H1 (cell line): Measurements from ENCODE around the gene GPC6. TPM values are rescaled to one million over a fixed set of nuclear protein-coding genes. Genes with fewer than 3 reads are reported as not detected.

Experiments
- CTCF ChIA-PET: fragments of 300-600 bp; sonication (Branson Sonifier 250); formaldehyde crosslinking; loops from one replicate; lab custom pipeline; 2021; ENCODE audit not compliant: partially characterized antibody; lab: Charles Lee
- POLR2A ChIA-PET: fragments of 300-600 bp; sonication (Branson Sonifier 250); formaldehyde crosslinking; loops from one replicate; lab custom pipeline; 2021; ENCODE audit warnings: inconsistent platforms; ENCODE audit not compliant: partially characterized antibody; lab: Charles Lee
- DNase-seq, 2 experiments: peaks; one replicate each; pipeline versions ENCODE4 v3.0.0 to v3.0.0-alpha.2; 2010 to 2022; ENCODE audit warnings: low spot score in 2 of 2, low read depth in 1 of 2, mixed read lengths in 1 of 2
- FAIRE-seq: peaks from 2 replicates; lab custom pipeline; 2011; peaks lifted over from hg19 to GRCh38; lab: Jason Lieb, UNC
- H2AFZ ChIP-seq: 2 replicates; pipeline ENCODE4 v1.8.1; 2012; ENCODE audit warnings: low read length, inconsistent platforms
- H2AK5ac ChIP-seq: 2 replicates; pipeline ENCODE4 v1.6.1; 2013; ENCODE audit warnings: low read depth, low read length
- H2BK120ac ChIP-seq: replicated peaks from 2 replicates; pipeline ENCODE3; 2013; ENCODE audit warnings: low read depth, low read length, inconsistent platforms
- H2BK12ac ChIP-seq: 2 replicates; pipeline ENCODE4 v1.6.1; 2013; ENCODE audit warnings: low read depth, low read length
- H2BK15ac ChIP-seq: 2 replicates; pipeline ENCODE4 v1.6.1; 2013; ENCODE audit warnings: low read length
- H2BK20ac ChIP-seq: 2 replicates; pipeline ENCODE4 v1.6.1; 2013; ENCODE audit warnings: low read length
- H2BK5ac ChIP-seq: 2 replicates; pipeline ENCODE4 v1.6.1; 2013; ENCODE audit warnings: low read depth, low read length
- H3K14ac ChIP-seq: 2 replicates; pipeline ENCODE4 v1.6.1; 2013; ENCODE audit warnings: inconsistent platforms; ENCODE audit not compliant: insufficient read length
- H3K18ac ChIP-seq: 2 replicates; pipeline ENCODE4 v1.6.1; 2013; ENCODE audit warnings: low read length; ENCODE audit errors: extremely low read depth
- H3K23ac ChIP-seq: 2 replicates; pipeline ENCODE4 v1.6.1; 2013; ENCODE audit warnings: inconsistent platforms; ENCODE audit not compliant: insufficient read length
- H3K23me2 ChIP-seq: 2 replicates; pipeline ENCODE4 v1.6.1; 2013; ENCODE audit warnings: low read depth, low read length
- H3K27ac ChIP-seq: 2 replicates; pipeline ENCODE4 v1.6.1; 2011; ENCODE audit warnings: low read depth, low read length, inconsistent platforms
- H3K27me3 ChIP-seq, 4 experiments: replicated peaks in 1 of 4; 1 replicate in 1 of 4; 2 replicates in 3 of 4; pipeline versions ENCODE4 v1.6.1 to v1.8.1; 2011 to 2013; ENCODE audit warnings: low read length in 3 of 4, mild to moderate bottlenecking in 3 of 4, inconsistent platforms in 2 of 4, mixed read lengths in 2 of 4, moderate library complexity in 1 of 4; ENCODE audit not compliant: control insufficient read depth in 3 of 4, insufficient read depth in 3 of 4; ENCODE audit errors: extremely low read depth in 1 of 4
- H3K36me3 ChIP-seq, 4 experiments: 2 replicates each; pipeline versions ENCODE4 v1.6.1 to v1.8.1; 2011 to 2013; ENCODE audit warnings: mild to moderate bottlenecking in 4 of 4, low read length in 3 of 4, moderate library complexity in 2 of 4, control low read depth in 1 of 4, inconsistent platforms in 1 of 4; ENCODE audit not compliant: insufficient read depth in 4 of 4, control insufficient read depth in 2 of 4
- H3K4ac ChIP-seq: replicated peaks from 2 replicates; pipeline ENCODE3; 2013; ENCODE audit warnings: low read length, low read depth, mixed read lengths, inconsistent platforms; ENCODE audit not compliant: insufficient read length
- H3K4me1 ChIP-seq, 4 experiments: replicated peaks in 1 of 4; 1 replicate in 1 of 4; 2 replicates in 3 of 4; pipeline versions ENCODE4 v1.6.1 to v1.8.1; 2011 to 2013; ENCODE audit warnings: low read length in 3 of 4, inconsistent platforms in 2 of 4, mixed read lengths in 1 of 4; ENCODE audit not compliant: insufficient read depth in 4 of 4, control insufficient read depth in 3 of 4
- H3K4me2 ChIP-seq, 2 experiments: 2 replicates each; pipeline versions ENCODE4 v1.6.1 to v1.8.1; 2011 to 2013; ENCODE audit warnings: low read depth in 2 of 2, low read length in 2 of 2, control low read depth in 1 of 2, inconsistent platforms in 1 of 2, mild to moderate bottlenecking in 1 of 2; ENCODE audit not compliant: insufficient read depth in 1 of 2
- H3K4me3 ChIP-seq, 4 experiments: fragments of 200-600, 300-600 bp in 1 of 4; sonication (generic), shearing (Covaris generic), sonication (Bioruptor Twin) in 1 of 4; 2 replicates each; pipeline versions ENCODE4 v1.5.1 to v1.8.1; 2011 to 2016; ENCODE audit warnings: low read length in 4 of 4, low read depth in 3 of 4, control low read depth in 2 of 4, inconsistent platforms in 2 of 4, mild to moderate bottlenecking in 2 of 4, mixed read lengths in 1 of 4, moderate library complexity in 1 of 4; ENCODE audit not compliant: insufficient read depth in 2 of 4; ENCODE audit errors: extremely low read depth in 1 of 4
- H3K56ac ChIP-seq: replicated peaks from 2 replicates; pipeline ENCODE3; 2013; ENCODE audit warnings: low read depth, mild to moderate bottlenecking, mixed read lengths, low read length, inconsistent platforms; ENCODE audit not compliant: insufficient read length
- H3K79me1 ChIP-seq: 2 replicates; pipeline ENCODE4 v1.6.1; 2013; ENCODE audit warnings: low read depth, low read length, control low read depth
- H3K79me2 ChIP-seq, 2 experiments: 2 replicates each; pipeline versions ENCODE4 v1.6.1 to v1.8.1; 2012 to 2013; ENCODE audit warnings: low read length in 2 of 2, mild to moderate bottlenecking in 2 of 2, inconsistent platforms in 1 of 2; ENCODE audit not compliant: insufficient read depth in 2 of 2, control insufficient read depth in 1 of 2
- H3K9ac ChIP-seq, 4 experiments: replicated peaks in 1 of 4; 1 replicate in 1 of 4; 2 replicates in 3 of 4; pipeline versions ENCODE4 v1.6.1 to v1.8.1; 2011 to 2013; ENCODE audit warnings: low read depth in 3 of 4, low read length in 3 of 4, control low read depth in 2 of 4, mild to moderate bottlenecking in 2 of 4, moderate library complexity in 2 of 4, inconsistent platforms in 1 of 4; ENCODE audit errors: extremely low read depth in 1 of 4
- H3K9me3 ChIP-seq, 2 experiments: 2 replicates each; pipeline versions ENCODE4 v1.6.1 to v1.8.1; 2012 to 2013; ENCODE audit warnings: mild to moderate bottlenecking in 2 of 2, moderate library complexity in 2 of 2, control low read depth in 1 of 2, inconsistent platforms in 1 of 2, low read depth in 1 of 2, low read length in 1 of 2, mixed read lengths in 1 of 2; ENCODE audit not compliant: insufficient read depth in 2 of 2
- H4K20me1 ChIP-seq, 2 experiments: replicated peaks in 1 of 2; 2 replicates each; pipeline versions ENCODE3 to v1.8.1; 2011 to 2013; ENCODE audit warnings: inconsistent platforms in 2 of 2, low read length in 2 of 2, mild to moderate bottlenecking in 1 of 2; ENCODE audit not compliant: insufficient read depth in 2 of 2, control insufficient read depth in 1 of 2
- H4K5ac ChIP-seq: 2 replicates; pipeline ENCODE4 v1.6.1; 2013; ENCODE audit warnings: low read length, low read depth, mixed read lengths, inconsistent platforms; ENCODE audit not compliant: insufficient read length
- H4K8ac ChIP-seq: 2 replicates; pipeline ENCODE4 v1.8.0; 2013; ENCODE audit warnings: mild to moderate bottlenecking, moderate library complexity, low read length, inconsistent platforms; ENCODE audit not compliant: insufficient read depth; ENCODE audit errors: extremely low read depth
- H4K91ac ChIP-seq: replicated peaks from 2 replicates; pipeline ENCODE3; 2013; ENCODE audit warnings: low read length, mixed read lengths, inconsistent platforms; ENCODE audit not compliant: insufficient read length
- BACH1 ChIP-seq: IDR thresholded peaks from 2 replicates; pipeline ENCODE4 v1.6.1; 2012; ENCODE audit warnings: low read length, improper control_type of control experiment
- CBX5 ChIP-seq: fragments of 300-800, 300-1000 bp; sonication (generic); IDR thresholded peaks from 2 replicates; pipeline ENCODE4 v1.7.1; 2016; ENCODE audit warnings: antibody characterized with exemption, low read length, low read depth
- CBX8 ChIP-seq: fragments of 300-800, 300-1000 bp; sonication (generic); IDR thresholded peaks from 2 replicates; pipeline ENCODE4 v1.7.1; 2016; ENCODE audit warnings: low read depth, low read length, borderline replicate concordance
- CTBP2 ChIP-seq: IDR thresholded peaks from 2 replicates; pipeline ENCODE4 v1.7.0; 2011; ENCODE audit warnings: borderline replicate concordance, mild to moderate bottlenecking, moderate library complexity, mixed read lengths, low read length; ENCODE audit not compliant: insufficient read depth, insufficient read length
- EGR1 ChIP-seq: IDR thresholded peaks from 2 replicates; pipeline ENCODE4 v1.6.1; 2011; ENCODE audit warnings: low read depth, low read length, borderline replicate concordance
- EP300 ChIP-seq, 2 experiments: IDR thresholded peaks; 1 replicate in 1 of 2; 2 replicates in 1 of 2; pipeline ENCODE4 v1.6.1; 2011 to 2012; ENCODE audit warnings: low read depth in 2 of 2, low read length in 2 of 2, mild to moderate bottlenecking in 2 of 2, borderline replicate concordance in 1 of 2, inconsistent platforms in 1 of 2, moderate library complexity in 1 of 2
- EZH2 ChIP-seq: fragments of 200-600 bp; sonication (generic); IDR thresholded peaks from 2 replicates; pipeline ENCODE4 v1.7.1; 2012; ENCODE audit warnings: low read depth, mild to moderate bottlenecking, moderate library complexity, low read length, inconsistent platforms; ENCODE audit not compliant: severe bottlenecking
- JUN ChIP-seq: IDR thresholded peaks from 2 replicates; pipeline ENCODE4 v1.6.1; 2011; ENCODE audit warnings: low read depth, mild to moderate bottlenecking, improper control_type of control experiment, low read length
- SAP30 ChIP-seq: fragments of 300-600 bp; sonication (generic); IDR thresholded peaks from 2 replicates; pipeline ENCODE4 v1.7.1; 2012; ENCODE audit warnings: low read length, moderate library complexity, mild to moderate bottlenecking, inconsistent platforms; ENCODE audit not compliant: insufficient read depth, insufficient replicate concordance
- TBP ChIP-seq: IDR thresholded peaks from 2 replicates; pipeline ENCODE4 v1.6.1; 2011; ENCODE audit warnings: low read depth, low read length, improper control_type of control experiment
- ZNF274 ChIP-seq: IDR thresholded peaks from 2 replicates; pipeline ENCODE4 v1.7.0; 2012; ENCODE audit warnings: low read length, borderline replicate concordance; ENCODE audit errors: extremely low read depth
- WGBS, 2 experiments: shearing (Covaris generic) in 1 of 2; methylation state at CpG; one replicate each; pipeline versions ENCODE4 v1.1.6 to v1.1.7; 2013 to 2015; ENCODE audit warnings: low lambda C conversion rate in 2 of 2, mixed read lengths in 2 of 2, inconsistent platforms in 1 of 2, low coverage in 1 of 2, missing lambda C conversion rate in 1 of 2; ENCODE audit not compliant: insufficient replicate concordance in 2 of 2, insufficient coverage in 1 of 2, insufficient read length in 1 of 2; ENCODE audit errors: extremely low coverage in 1 of 2, missing lambda C conversion rate in 1 of 2; 5-methylcytosine and 5-hydroxymethylcytosine counted together
- polyA plus RNA-seq, 7 experiments: library from polyadenylated mRNA; depleted of rRNA in 3 of 7; stranded (reverse) in 5 of 7; unstranded in 2 of 7; fragments of >200 nt in 5 of 7; fragments of 200-250 nt in 2 of 7; gene quantifications; 1 replicate in 5 of 7; 2 replicates in 1 of 7; 4 replicates in 1 of 7; pipeline versions ENCODE4 v1.2.1 to v1.2.3, GENCODE V29; 2011 to 2013; ENCODE audit warnings: missing spikeins in 2 of 7, mixed read lengths in 2 of 7
- total RNA-seq: library from RNA; stranded (reverse); fragmentation: NEBNext Ultra II Directional; extraction: Animal tissue kit (Norgen Biotek cat#: 25700); gene quantifications from 2 replicates; pipeline ENCODE4 v1.2.1, GENCODE V29; 2021
- TF ChIP-seq, protein P1 (sequence below): IDR thresholded peaks from 2 replicates; pipeline ENCODE4 v1.6.1; 2012; ENCODE audit warnings: low read length, inconsistent platforms

GPC6 gene
- total and polyA plus RNA-seq, 2 of the 8 experiments (the other 6 are each of a cell fraction or from before 2014, with no cell fraction given) = 5.4 to 12.0 TPM

DNA sequence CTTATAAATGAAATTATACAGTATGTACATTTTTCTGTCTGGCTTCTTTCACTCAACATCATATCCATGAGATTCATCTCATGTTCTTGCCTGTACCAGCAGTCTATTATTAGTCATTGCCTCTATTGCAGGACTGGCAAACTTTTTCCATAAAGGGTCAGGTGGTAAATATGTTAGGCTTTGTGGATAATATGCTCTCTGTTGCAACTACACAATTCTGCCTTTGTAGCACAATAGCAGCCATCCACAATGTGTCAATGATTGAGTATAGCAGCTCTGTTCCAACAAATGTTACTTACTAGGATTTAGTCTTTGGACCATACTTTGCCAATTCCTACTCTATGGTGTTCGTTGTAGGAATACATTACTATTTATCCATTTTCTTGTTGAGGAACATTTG is 948.5 kb downstream of the GPC6 start:
- no peak overlapping the region for H2BK120ac ChIP-seq
- no peak overlapping the region for H3K18ac ChIP-seq
- H3K23ac ChIP-seq = no peak overlapping the region
- no peak overlapping the region for H2BK20ac ChIP-seq
- ChIA-PET CTCF (interaction anchor here (1.3 kb wide), 1 partner anchor 17 kb away, joined by 3 read pairs; no protein-coding TSS in a partner anchor), POLR2A (interaction anchor here (0.7 kb wide), 1 partner anchor 20 kb away, joined by 3 read pairs; no protein-coding TSS in a partner anchor)
- no peak overlapping the region for H2BK12ac ChIP-seq
- H2BK5ac ChIP-seq = no peak overlapping the region
- H3K79me2 ChIP-seq = no peaks in the 10 kb centered on the region
- no peaks in the 10 kb centered on the region for H3K27me3 ChIP-seq
- no peak overlapping the region for H3K56ac ChIP-seq
- no peak overlapping the region for H2AFZ ChIP-seq
- no peaks in the 10 kb centered on the region for H3K79me1 ChIP-seq
- no peak overlapping the region for H3K27ac ChIP-seq
- H4K20me1 ChIP-seq = no peaks in the 10 kb centered on the region
- no peaks in the 10 kb centered on the region for H3K23me2 ChIP-seq
- DNase-seq (no peak), FAIRE-seq (no peak)
- no peak overlapping the region for H3K9ac ChIP-seq
- H2BK15ac ChIP-seq = no peak overlapping the region
- no peaks in the 10 kb centered on the region for H3K9me3 ChIP-seq
- H4K91ac ChIP-seq = no peak overlapping the region
- no peak overlapping the region for H3K4ac ChIP-seq
- H2AK5ac ChIP-seq = no peak overlapping the region
- no peak overlapping the region for H3K14ac ChIP-seq
- peaks cover 0 to 6% (median 4%) of the 10 kb centered on the region in 4 experiments; a peak in 3 of 7 replicates for H3K4me1 ChIP-seq
- H3K4me3 ChIP-seq = no peak overlapping the region
- no peak overlapping the region for H4K5ac ChIP-seq
- WGBS, 2 experiments = 85% methylated on average over 1 of the region's 1 CpG; no CpG with 5 or more reads in 1 of the 2 experiments
- no peak overlapping the region for H4K8ac ChIP-seq
- H3K4me2 ChIP-seq = no peak overlapping the region
- no peaks in the 10 kb centered on the region for H3K36me3 ChIP-seq
- TF ChIP-seq SAP30 = no peak
- no peak for TF ChIP-seq EGR1
- no peak for TF ChIP-seq CTBP2
- no peak for TF ChIP-seq CBX5
- no peak for TF ChIP-seq TBP
- no peak for TF ChIP-seq EP300 (IDR thresholded peaks at IDR 0.05; ENCODE audit: borderline replicate concordance in 1 of 2, low read depth in 2 of 2, low read length in 2 of 2)
- TF ChIP-seq CBX8 = no peak
- TF ChIP-seq EZH2 = no peak
- TF ChIP-seq ZNF274 = no peak
- TF ChIP-seq JUN = no peak
- TF ChIP-seq, protein P1, sequence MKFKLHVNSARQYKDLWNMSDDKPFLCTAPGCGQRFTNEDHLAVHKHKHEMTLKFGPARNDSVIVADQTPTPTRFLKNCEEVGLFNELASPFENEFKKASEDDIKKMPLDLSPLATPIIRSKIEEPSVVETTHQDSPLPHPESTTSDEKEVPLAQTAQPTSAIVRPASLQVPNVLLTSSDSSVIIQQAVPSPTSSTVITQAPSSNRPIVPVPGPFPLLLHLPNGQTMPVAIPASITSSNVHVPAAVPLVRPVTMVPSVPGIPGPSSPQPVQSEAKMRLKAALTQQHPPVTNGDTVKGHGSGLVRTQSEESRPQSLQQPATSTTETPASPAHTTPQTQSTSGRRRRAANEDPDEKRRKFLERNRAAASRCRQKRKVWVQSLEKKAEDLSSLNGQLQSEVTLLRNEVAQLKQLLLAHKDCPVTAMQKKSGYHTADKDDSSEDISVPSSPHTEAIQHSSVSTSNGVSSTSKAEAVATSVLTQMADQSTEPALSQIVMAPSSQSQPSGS = no peak
- no peak for TF ChIP-seq BACH1
